T-helper 1 cell (primary cell): Measurements from ENCODE around the gene E2F4.

Source experiments
- DNase-seq, 5 donors: peaks; one replicate each; pipeline ENCODE4 v3.0.0-alpha.2; 2012 to 2020

Gene E2F4

GRCh38 chr16:67237396-67238277 is 45.7 kb downstream of the E2F4 start:
- no peak for DNase-seq

- DNase-seq = no peak
Measured at GRCh38 chr16:67238278-67238575, 46.3 kb downstream of the E2F4 start.

- DNase-seq = no peak
Measured at GRCh38 chr16:67238806-67239470, 47.0 kb downstream of the E2F4 start.

- no peak for DNase-seq
Measured at GRCh38 chr16:67240506-67240905, 48.6 kb downstream of the E2F4 start.

GRCh38 chr16:67241008-67241900 is 49.3 kb downstream of the E2F4 start:
- DNase-seq = no peak

GRCh38 chr16:67242138-67242730 is 50.3 kb downstream of the E2F4 start:
- no peak for DNase-seq

GRCh38 chr16:67243481-67243880 is 51.5 kb downstream of the E2F4 start:
- no peak for DNase-seq

GRCh38 chr16:67244387-67245185 is 52.6 kb downstream of the E2F4 start:
- peak; percentile 54 to 87 (median 69) for DNase-seq

GRCh38 chr16:67245186-67245585 is 53.2 kb downstream of the E2F4 start:
- DNase-seq = no peak

- DNase-seq = no peak
Measured at GRCh38 chr16:67245674-67246080, 53.7 kb downstream of the E2F4 start.

GRCh38 chr16:67246081-67246755 is 54.3 kb downstream of the E2F4 start:
- peak in 4 of 5 donors; percentile 32 to 49 (median 42) for DNase-seq

- DNase-seq = peak in 3 of 5 donors; percentile 34 to 41 (median 38)
Measured at GRCh38 chr16:67246756-67247191, 54.8 kb downstream of the E2F4 start.

- peak; percentile 91 to 97 (median 94) for DNase-seq
Measured at GRCh38 chr16:67247192-67248072, 55.5 kb downstream of the E2F4 start, which contains the start of gene FHOD1. Gene FHOD1 (minus strand): TSS chr16:67247481. CDS start chr16:67247410, 71 bp downstream.

- no peak for DNase-seq
Measured at GRCh38 chr16:67248073-67248400, 56.1 kb downstream of the E2F4 start.
